RWPE1 (cell line): ENCODE measurements around the gene UBE2E2.

Source experiments
- CTCF ChIA-PET: fragments of 350-600 bp; sonication (Branson Sonifier 250); formaldehyde crosslinking; extraction: SDS; loops from one replicate; lab custom pipeline; 2021; lab: Yijun Ruan, JAX
- POLR2A ChIA-PET: fragments of 400-600 bp; formaldehyde crosslinking; extraction: SDS; loops from one replicate; lab custom pipeline; 2020; ENCODE audit warnings: antibody characterized with exemption; ENCODE audit not compliant: low non-redundant PET; lab: Yijun Ruan, JAX
- DNase-seq: peaks from one replicate; pipeline ENCODE4 v3.0.0; 2012; ENCODE audit warnings: low spot score
- H3K27ac ChIP-seq: fragments of 450-650 bp; 2 replicates; pipeline ENCODE4 v1.5.1; 2017
- TF ChIP-seq, protein P1 (sequence below): fragments of 450-650 bp; conservative IDR thresholded peaks from 2 replicates; pipeline ENCODE4 v1.5.1; 2017; ENCODE audit warnings: low read depth, mild to moderate bottlenecking

UBE2E2 gene

GRCh38 chr3:23533996-23534395 is 330.9 kb downstream of the UBE2E2 start:
- POLR2A ChIA-PET: no interaction called here
- TF ChIP-seq, protein P1, sequence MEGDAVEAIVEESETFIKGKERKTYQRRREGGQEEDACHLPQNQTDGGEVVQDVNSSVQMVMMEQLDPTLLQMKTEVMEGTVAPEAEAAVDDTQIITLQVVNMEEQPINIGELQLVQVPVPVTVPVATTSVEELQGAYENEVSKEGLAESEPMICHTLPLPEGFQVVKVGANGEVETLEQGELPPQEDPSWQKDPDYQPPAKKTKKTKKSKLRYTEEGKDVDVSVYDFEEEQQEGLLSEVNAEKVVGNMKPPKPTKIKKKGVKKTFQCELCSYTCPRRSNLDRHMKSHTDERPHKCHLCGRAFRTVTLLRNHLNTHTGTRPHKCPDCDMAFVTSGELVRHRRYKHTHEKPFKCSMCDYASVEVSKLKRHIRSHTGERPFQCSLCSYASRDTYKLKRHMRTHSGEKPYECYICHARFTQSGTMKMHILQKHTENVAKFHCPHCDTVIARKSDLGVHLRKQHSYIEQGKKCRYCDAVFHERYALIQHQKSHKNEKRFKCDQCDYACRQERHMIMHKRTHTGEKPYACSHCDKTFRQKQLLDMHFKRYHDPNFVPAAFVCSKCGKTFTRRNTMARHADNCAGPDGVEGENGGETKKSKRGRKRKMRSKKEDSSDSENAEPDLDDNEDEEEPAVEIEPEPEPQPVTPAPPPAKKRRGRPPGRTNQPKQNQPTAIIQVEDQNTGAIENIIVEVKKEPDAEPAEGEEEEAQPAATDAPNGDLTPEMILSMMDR: no peak
- H3K27ac ChIP-seq: no peak overlapping the region
- CTCF ChIA-PET: interaction anchor here (0.6 kb wide), 1 partner anchor 61 kb away, joined by 3 read pairs; no protein-coding TSS in a partner anchor
- no peak for DNase-seq

DNA sequence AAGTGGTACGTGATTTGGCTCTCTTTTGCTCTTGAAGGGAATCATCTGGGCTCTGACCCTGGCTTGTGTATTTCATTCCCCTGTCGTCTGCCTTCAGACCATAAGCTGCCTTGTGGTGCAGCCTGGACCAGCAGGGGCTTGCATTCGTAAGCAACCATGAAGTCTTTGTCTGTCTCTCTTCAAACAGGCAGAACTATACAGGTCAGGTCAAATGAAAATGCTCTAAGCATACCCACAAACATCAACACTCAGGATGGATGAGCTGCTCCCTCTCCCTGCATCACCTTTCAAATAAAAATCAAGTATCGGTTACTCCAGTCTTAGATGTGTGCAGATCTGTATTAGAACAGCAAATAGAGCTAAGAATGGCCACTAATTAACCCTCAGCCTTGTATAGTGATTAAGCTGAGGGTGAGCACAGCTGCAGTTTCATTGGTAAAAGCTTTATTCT is 334.0 kb downstream of the UBE2E2 start:
- no peak overlapping the region for H3K27ac ChIP-seq
- POLR2A ChIA-PET: no interaction called here
- no peak for DNase-seq
- CTCF ChIA-PET: interaction anchor here (0.6 to 0.7 kb wide), 2 partner anchors 10 to 290 kb away, joined by 3 read pairs; no protein-coding TSS in a partner anchor
- TF ChIP-seq, protein P1: no peak

DNA sequence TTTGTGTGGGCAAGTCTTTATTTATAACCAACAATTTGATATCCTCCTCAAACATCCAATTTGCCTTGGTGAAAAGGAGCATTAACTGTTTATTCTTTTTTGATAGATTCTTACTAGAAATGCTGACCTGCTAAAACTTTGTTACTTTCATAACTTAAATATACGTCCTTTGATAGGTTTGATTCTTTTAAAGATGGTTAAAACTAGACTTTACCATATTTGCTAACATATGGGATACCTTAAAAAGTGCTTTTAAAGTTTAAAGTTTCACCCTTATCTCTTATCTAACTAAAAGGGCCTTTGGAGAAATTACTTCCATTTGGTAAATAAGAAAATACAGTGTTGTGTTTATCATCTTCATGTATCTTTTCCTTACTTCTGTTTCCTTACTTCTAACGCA is 336.1 kb downstream of the UBE2E2 start:
- no peak for DNase-seq
- ChIA-PET POLR2A (no interaction called here), CTCF (no interaction called here)
- TF ChIP-seq, protein P1: no peak
- no peak overlapping the region for H3K27ac ChIP-seq

DNA sequence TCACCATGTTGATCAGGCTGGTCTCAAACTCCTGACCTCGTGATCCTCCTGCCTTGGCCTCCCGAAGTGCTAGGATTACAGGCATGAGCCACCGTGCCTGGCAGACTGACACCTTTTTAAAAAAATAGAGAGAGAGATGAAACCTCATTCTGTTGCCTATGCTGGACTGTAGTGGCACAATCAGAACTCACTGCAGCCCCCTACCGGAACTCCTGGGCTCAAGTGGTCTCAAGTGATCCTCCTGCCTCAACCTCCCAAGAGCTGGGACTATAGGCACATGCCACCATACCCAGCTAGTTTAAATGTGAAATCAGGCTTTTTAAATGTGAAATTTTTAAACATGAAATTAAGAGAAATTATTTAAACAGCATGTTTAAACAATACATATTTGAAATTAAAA is 337.5 kb downstream of the UBE2E2 start:
- TF ChIP-seq, protein P1: no peak
- DNase-seq: no peak
- H3K27ac ChIP-seq: no peak overlapping the region
- POLR2A ChIA-PET: no interaction called here
- CTCF ChIA-PET: no interaction called here

DNA sequence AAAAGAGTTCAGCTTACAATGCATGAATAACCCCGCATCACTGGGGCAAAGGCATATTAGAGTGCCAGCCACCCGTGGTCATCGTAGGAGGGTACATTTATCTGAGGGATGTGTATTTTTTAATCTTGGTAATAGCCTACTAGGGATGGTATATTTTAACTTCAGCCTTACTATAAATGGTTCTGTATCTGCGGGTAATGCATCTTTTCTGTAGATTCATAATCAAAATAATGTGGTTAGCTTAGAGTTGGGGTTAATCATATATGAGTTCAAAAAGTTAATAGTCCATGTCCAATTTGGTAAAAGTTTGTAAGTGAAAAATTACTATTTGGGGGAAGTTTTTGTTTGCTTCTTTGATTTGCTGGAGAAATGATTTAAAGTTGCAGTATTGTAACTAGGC is 339.0 kb downstream of the UBE2E2 start:
- no peak overlapping the region for H3K27ac ChIP-seq
- POLR2A ChIA-PET: no interaction called here
- CTCF ChIA-PET: no interaction called here
- TF ChIP-seq, protein P1: no peak
- DNase-seq: no peak

- TF ChIP-seq, protein P1: no peak
- POLR2A ChIA-PET: no interaction called here
- no peak for DNase-seq
- H3K27ac ChIP-seq: no peak overlapping the region
- CTCF ChIA-PET: no interaction called here
Observed at GRCh38 chr3:23546181-23546580, 343.1 kb downstream of the UBE2E2 start.
